Spinal cord (tissue), 10 donors: ENCODE measurements around the gene ADD2. TPM values are rescaled to one million over a fixed set of nuclear protein-coding genes. Genes with fewer than 3 reads are reported as not detected.

ENCODE experiments used
- DNase-seq, 6 donors: peaks; one replicate each; pipeline versions ENCODE4 v3.0.0 to v3.0.0-alpha.2; 2013 to 2015; ENCODE audit warnings: low spot score in 6 of 6, low read depth in 4 of 6
- H3K27ac ChIP-seq: one replicate; pipeline ENCODE4 v1.5.1; 2013; ENCODE audit warnings: low read depth, low read length, control low read depth
- H3K27me3 ChIP-seq: one replicate; pipeline ENCODE4 v1.6.1; 2013; ENCODE audit warnings: low read length; ENCODE audit not compliant: control insufficient read depth, insufficient read depth
- H3K36me3 ChIP-seq: one replicate; pipeline ENCODE4 v1.6.1; 2013; ENCODE audit warnings: low read length; ENCODE audit not compliant: control insufficient read depth, insufficient read depth
- H3K4me1 ChIP-seq: one replicate; pipeline ENCODE4 v1.6.1; 2013; ENCODE audit warnings: low read length; ENCODE audit not compliant: control insufficient read depth, insufficient read depth
- H3K4me3 ChIP-seq: one replicate; pipeline ENCODE4 v1.5.1; 2013; ENCODE audit warnings: low read depth, low read length, control low read depth
- H3K9me3 ChIP-seq: one replicate; pipeline ENCODE4 v1.6.1; 2013; ENCODE audit warnings: low read length; ENCODE audit not compliant: control insufficient read depth, insufficient read depth
- WGBS: methylation state at CpG from one replicate; pipeline ENCODE4 v1.1.5; 2013; ENCODE audit warnings: missing lambda C conversion rate; ENCODE audit not compliant: insufficient coverage; 5-methylcytosine and 5-hydroxymethylcytosine counted together
- polyA plus RNA-seq, 2 donors: library from polyadenylated mRNA; unstranded; fragments of 120-200 nt; gene quantifications; one replicate each; pipeline ENCODE4 v1.2.1, GENCODE V29; 2013; ENCODE audit not compliant: insufficient read length in 2 of 2
- total RNA-seq, 2 donors: library from RNA; depleted of rRNA in 1 of 2; stranded (reverse); fragments of 120-200 nt in 1 of 2; fragments of >200 nt in 1 of 2; gene quantifications; one replicate each; pipeline versions ENCODE4 v1.2.3 to v1.2.4, GENCODE V29; 2013 to 2014
- donor health status: healthy.

The ADD2 gene
- total and polyA plus RNA-seq, 4 donors, result 22.7 to 122 (median 68.7) TPM

DNA sequence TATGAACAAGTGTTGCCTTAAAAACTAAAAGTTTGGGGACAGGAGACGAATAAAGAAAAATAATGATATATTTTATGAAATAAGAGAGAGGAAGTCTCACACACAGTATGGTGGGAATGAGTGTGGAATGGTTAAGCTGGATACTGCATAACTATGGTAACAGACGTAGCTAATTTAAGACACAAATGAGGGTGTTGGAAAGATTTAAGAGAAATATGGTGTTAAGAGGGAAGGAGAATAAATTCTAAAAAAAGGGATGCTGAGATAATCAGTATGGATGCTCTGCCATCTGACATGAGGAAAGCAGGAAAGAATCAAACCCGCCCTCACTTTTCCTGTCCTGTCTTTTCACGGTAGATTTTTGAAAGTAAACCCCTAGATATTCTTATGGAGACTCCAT is 10.6 kb downstream of the ADD2 start:
- Histone ChIP-seq H3K36me3 (no peaks in the 10 kb centered on the region), H3K9me3 (no peaks in the 10 kb centered on the region), H3K4me1 (peaks cover 12% of the 10 kb centered on the region), H3K4me3 (no peak overlapping the region), H3K27ac (no peak overlapping the region), H3K27me3 (no peaks in the 10 kb centered on the region)
- DNase-seq, result peak in 1 of 6 donors; percentile 77
- 83% methylated on average over 2 of the region's 4 CpGs for WGBS

DNA sequence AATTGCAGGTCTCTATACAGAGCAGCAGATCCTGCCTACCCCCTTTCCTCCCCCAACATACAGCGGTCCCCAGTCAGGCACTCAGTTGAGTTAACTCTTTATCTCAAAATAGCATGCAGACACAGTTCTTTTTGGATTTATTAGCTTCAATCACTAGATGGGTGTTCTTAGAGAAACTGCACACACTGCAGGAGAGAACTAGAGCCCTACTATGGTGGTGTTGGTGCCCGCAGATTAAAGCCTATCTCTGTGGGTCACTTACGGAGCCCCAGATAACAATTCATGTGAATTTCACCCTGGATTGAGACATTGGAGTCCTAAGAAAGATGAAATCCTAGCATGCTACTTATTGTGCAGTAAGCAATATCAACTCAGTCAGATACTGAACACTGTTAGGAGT is 11.9 kb downstream of the ADD2 start:
- H3K4me1 ChIP-seq, result peaks cover 12% of the 10 kb centered on the region
- no peaks in the 10 kb centered on the region for H3K9me3 ChIP-seq
- DNase-seq, result no peak
- no peak overlapping the region for H3K4me3 ChIP-seq
- no peak overlapping the region for H3K27ac ChIP-seq
- H3K27me3 ChIP-seq, result no peaks in the 10 kb centered on the region
- no peaks in the 10 kb centered on the region for H3K36me3 ChIP-seq
- 80% methylated on average over 1 of the region's 3 CpGs for WGBS

DNA sequence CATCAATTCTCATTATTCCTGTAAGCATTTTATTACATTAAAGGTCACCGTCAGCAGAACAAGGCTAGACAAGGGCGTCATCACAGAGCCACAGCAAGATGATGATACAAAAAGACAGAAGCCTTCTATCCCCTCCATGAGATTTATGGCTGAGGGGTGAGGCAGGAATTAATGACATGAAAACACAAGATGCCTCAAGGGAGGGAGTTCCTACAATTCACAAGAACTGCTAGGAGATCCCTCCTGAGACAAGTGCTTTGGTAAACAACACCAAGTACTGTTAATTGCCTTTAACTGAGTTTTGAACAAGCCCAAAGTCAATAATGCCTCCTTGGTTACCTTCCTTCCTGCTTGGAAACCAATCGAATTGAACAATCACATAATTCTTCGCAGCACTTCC is 14.1 kb downstream of the ADD2 start:
- DNase-seq, result peak in 1 of 6 donors; percentile 56
- Histone ChIP-seq H3K36me3 (no peaks in the 10 kb centered on the region), H3K27ac (no peak overlapping the region), H3K4me1 (peaks cover 7% of the 10 kb centered on the region), H3K9me3 (no peaks in the 10 kb centered on the region), H3K4me3 (no peak overlapping the region), H3K27me3 (no peaks in the 10 kb centered on the region)
- WGBS, result 51% methylated on average over 2 of the region's 4 CpGs

DNA sequence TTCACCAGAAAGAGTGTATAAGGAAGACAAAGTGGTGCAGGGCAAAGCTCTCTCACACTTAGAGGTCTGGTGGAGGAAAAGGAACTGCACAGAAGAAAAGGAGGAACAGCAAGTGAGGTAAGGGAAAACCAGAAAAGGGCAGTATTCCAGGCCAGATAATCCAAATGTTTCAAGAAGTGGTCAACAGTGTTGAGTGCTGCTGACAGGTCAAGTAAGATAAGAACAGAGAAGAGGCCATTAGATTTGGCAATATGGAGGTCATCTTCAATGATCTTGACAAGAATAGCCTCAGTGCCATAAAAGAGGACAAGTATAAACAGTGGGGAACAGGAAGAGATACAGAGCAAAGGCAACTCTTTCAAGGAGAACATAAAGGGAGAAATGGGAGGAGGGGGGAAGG is 15.0 kb downstream of the ADD2 start:
- Histone ChIP-seq H3K27me3 (no peaks in the 10 kb centered on the region), H3K9me3 (no peaks in the 10 kb centered on the region), H3K36me3 (no peaks in the 10 kb centered on the region), H3K4me1 (peaks cover 4% of the 10 kb centered on the region), H3K4me3 (no peak overlapping the region), H3K27ac (no peak overlapping the region)
- no peak for DNase-seq

DNA sequence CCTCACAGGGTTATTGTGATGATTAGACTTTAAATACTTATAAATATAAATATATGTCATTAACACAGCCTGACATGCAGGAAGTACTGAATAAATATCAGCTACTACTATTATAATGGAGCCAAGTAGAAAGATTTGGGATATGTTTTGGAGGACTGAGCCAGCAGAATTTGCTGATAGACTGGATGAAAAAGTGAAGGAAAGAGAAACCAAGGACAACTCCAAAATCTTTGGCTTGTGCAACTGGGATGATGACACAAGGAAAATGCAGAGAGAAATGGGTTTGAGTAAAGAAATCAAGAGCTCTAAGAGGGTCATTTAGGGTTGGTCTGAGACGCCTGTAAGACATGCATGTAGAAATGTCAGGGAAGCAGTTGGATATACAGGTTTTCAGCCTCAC is 15.6 kb downstream of the ADD2 start:
- Histone ChIP-seq H3K27ac (no peak overlapping the region), H3K36me3 (no peaks in the 10 kb centered on the region), H3K4me3 (no peak overlapping the region), H3K4me1 (peaks cover 5% of the 10 kb centered on the region), H3K9me3 (no peaks in the 10 kb centered on the region), H3K27me3 (no peaks in the 10 kb centered on the region)
- no peak for DNase-seq
- no CpG with 5 or more reads among the region's 1 CpG for WGBS

DNA sequence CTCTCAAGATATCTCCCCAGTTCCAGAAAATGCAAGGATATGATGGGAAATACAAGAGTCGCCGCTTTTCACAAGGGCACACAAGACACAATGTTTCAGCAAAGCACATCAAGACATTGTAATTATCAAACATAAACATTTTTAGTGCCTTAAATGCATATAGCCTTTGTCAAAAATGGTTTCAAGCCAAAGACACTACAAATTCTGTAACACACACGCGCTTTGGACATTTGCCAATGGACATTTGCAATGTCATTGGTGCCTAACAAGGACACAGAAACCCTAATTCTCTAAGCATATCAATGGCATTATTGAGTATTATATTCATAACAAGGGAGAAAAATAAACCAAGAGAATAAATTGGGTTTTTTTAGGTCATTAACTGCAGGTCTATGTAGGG is 16.1 kb downstream of the ADD2 start:
- Histone ChIP-seq H3K4me1 (peaks cover 10% of the 10 kb centered on the region), H3K4me3 (no peak overlapping the region), H3K36me3 (no peaks in the 10 kb centered on the region), H3K27ac (no peak overlapping the region), H3K9me3 (no peaks in the 10 kb centered on the region), H3K27me3 (no peaks in the 10 kb centered on the region)
- peak in 1 of 6 donors; percentile 47 for DNase-seq
- WGBS, result no CpG with 5 or more reads among the region's 4 CpGs

DNA sequence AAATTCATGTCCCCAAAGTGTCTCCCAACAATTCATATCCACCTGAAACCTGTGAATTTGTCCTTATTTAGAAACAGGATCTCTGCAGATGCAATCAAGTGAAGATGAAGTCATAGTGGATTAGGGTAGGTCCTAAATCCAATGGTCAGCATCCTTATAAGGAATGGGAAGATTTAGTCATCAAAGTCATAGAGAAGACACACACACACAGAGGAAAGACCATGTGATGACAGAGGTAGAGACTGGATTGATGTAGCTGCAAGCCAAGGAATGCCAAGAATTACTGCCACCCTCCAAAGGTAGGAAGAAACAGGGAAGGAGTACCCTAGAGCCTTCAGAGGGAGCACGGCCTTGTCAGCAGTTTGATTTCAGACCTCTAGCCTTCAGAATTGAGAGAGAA is 17.7 kb downstream of the ADD2 start:
- 100% methylated on average over 1 of the region's 1 CpG for WGBS
- no peaks in the 10 kb centered on the region for H3K36me3 ChIP-seq
- H3K4me1 ChIP-seq, result peaks cover 17% of the 10 kb centered on the region
- no peak overlapping the region for H3K27ac ChIP-seq
- DNase-seq, result no peak
- no peaks in the 10 kb centered on the region for H3K27me3 ChIP-seq
- H3K4me3 ChIP-seq, result no peak overlapping the region
- no peaks in the 10 kb centered on the region for H3K9me3 ChIP-seq

DNA sequence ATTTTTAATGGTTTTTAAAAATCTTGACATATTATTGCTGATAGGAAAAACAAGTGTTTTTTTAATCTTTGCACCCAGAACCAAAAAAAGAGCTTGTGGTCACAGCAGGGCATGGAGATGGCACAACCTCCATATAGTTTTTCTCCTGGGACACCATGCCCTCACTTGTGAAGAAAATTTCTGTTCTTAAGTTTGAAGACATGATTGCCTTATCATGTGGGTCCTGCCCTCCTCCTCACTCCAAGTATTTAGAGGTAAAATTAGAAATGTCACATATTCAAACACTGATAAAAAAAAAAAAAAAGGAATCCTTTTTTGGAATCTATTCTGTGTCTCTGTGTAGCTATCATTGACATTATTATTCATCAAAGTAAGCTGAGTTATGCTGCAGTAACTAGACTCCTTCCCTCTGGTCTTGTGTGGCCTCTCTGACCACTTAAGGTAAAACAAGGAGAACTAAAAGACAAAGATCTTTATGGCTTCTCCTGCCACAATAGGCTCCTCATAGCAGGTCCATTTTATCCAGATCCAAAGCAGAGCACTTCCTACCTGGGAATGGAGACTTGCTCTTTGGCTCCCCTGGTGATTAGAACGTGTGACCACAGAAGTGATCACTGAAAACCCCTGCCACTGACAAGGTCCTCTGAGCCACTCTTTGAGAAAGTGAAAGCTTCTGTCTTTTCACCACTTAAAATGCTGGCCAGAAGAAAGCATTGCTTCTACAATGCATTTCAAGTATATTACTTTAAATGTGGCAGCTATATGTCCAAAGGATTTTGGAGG is 19.8 kb downstream of the ADD2 start:
- no peaks in the 10 kb centered on the region for H3K36me3 ChIP-seq
- WGBS, result 46% methylated on average over 1 of the region's 1 CpG
- no peak overlapping the region for H3K27ac ChIP-seq
- H3K4me3 ChIP-seq, result no peak overlapping the region
- H3K9me3 ChIP-seq, result no peaks in the 10 kb centered on the region
- no peak for DNase-seq
- no peaks in the 10 kb centered on the region for H3K27me3 ChIP-seq
- peaks cover 21% of the 10 kb centered on the region for H3K4me1 ChIP-seq

DNA sequence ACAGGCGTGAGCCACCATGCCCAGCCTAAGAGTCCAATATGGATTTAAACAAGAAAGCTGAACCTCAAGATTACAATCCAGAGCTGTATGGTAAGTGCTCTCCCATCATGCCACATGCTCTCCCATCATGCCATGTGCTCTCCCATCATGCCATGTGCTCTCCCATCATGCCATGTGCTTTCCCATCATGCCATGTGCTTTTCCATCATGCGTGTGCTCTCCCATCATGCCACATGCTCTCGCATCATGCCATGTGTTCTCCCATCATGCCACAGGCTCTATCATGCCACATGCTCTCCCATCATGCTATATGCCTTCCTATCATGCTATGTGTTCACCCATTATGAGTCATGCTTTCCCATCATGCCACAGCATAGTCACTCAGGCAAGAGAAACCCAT is 20.7 kb downstream of the ADD2 start:
- Histone ChIP-seq H3K9me3 (no peaks in the 10 kb centered on the region), H3K4me1 (peaks cover 21% of the 10 kb centered on the region), H3K27ac (no peak overlapping the region), H3K4me3 (no peak overlapping the region), H3K27me3 (no peaks in the 10 kb centered on the region), H3K36me3 (no peaks in the 10 kb centered on the region)
- 97% methylated on average over 3 of the region's 3 CpGs for WGBS
- DNase-seq, result no peak
